Lung microvascular endothelial cell (primary cell): ENCODE measurements around the gene HELB. TPM values are rescaled to one million over a fixed set of nuclear protein-coding genes. Genes with fewer than 3 reads are reported as not detected.
"Not testable (repeated sequence)": the region's sequence is repeated elsewhere in the genome, so short reads cannot be mapped to it uniquely, and the experiment has no call there.

Source experiments
- DNase-seq, 2 donors: peaks; one replicate each; pipeline versions ENCODE4 v3.0.0 to v3.0.0-alpha.2; 2010; ENCODE audit warnings: low read depth in 2 of 2
- total RNA-seq: library from RNA; depleted of rRNA; stranded (reverse); fragments of >200 nt; gene quantifications from 2 replicates; pipeline ENCODE4 v1.2.1, GENCODE V29; 2014

The HELB gene
- total RNA-seq, 1 donor from 2014 or later, result 1.2 TPM

GRCh38 chr12:66302827-66303169 lies 505 bp downstream of the HELB start:
- DNase-seq, result no peak

- not testable (repeated sequence) for DNase-seq
Measured at GRCh38 chr12:66303316-66303804, 1.1 kb downstream of the HELB start.

GRCh38 chr12:66304296-66304900 lies 2.1 kb downstream of the HELB start:
- no peak for DNase-seq

- no peak for DNase-seq
Measured at GRCh38 chr12:66309606-66310005, 7.3 kb downstream of the HELB start.

GRCh38 chr12:66312189-66312588 lies 9.9 kb downstream of the HELB start:
- no peak for DNase-seq

- DNase-seq, result no peak
Measured at GRCh38 chr12:66314278-66314677, 12.0 kb downstream of the HELB start.

- no peak for DNase-seq
Measured at GRCh38 chr12:66319266-66319954, 17.1 kb downstream of the HELB start.

- no peak for DNase-seq
Measured at GRCh38 chr12:66320996-66321395, 18.7 kb downstream of the HELB start.

- DNase-seq, result peak in 1 of 2 donors; percentile 44
Measured at GRCh38 chr12:66321435-66321834, 19.1 kb downstream of the HELB start.

- no peak for DNase-seq
Measured at GRCh38 chr12:66323017-66323416, 20.7 kb downstream of the HELB start.

GRCh38 chr12:66329941-66330340 lies 27.6 kb downstream of the HELB start:
- no peak for DNase-seq

GRCh38 chr12:66331016-66331415 lies 28.7 kb downstream of the HELB start:
- no peak for DNase-seq

GRCh38 chr12:66331814-66332213 lies 29.5 kb downstream of the HELB start:
- DNase-seq, result no peak

GRCh38 chr12:66335746-66336145 lies 33.5 kb downstream of the HELB start:
- no peak for DNase-seq

GRCh38 chr12:66337381-66338010 lies 35.2 kb downstream of the HELB start:
- DNase-seq, result no peak

GRCh38 chr12:66340131-66340530 lies 37.8 kb downstream of the HELB start:
- no peak for DNase-seq

- no peak for DNase-seq
Measured at GRCh38 chr12:66341126-66341525, 38.8 kb downstream of the HELB start.

- no peak for DNase-seq
Measured at GRCh38 chr12:66345212-66345611, 42.9 kb downstream of the HELB start.

GRCh38 chr12:66345956-66346355 lies 43.7 kb downstream of the HELB start:
- no peak for DNase-seq

- no peak for DNase-seq
Measured at GRCh38 chr12:66351301-66351700, 49.0 kb downstream of the HELB start.

GRCh38 chr12:66352197-66352596 lies 49.9 kb downstream of the HELB start:
- peak; percentile 37 to 54 for DNase-seq

GRCh38 chr12:66352899-66353298 lies 50.6 kb downstream of the HELB start:
- no peak for DNase-seq

GRCh38 chr12:66354291-66354690 lies 52.0 kb downstream of the HELB start:
- no peak for DNase-seq
